Peyer's patch (tissue), 4 donors: ENCODE data around the gene CAPN8.

Experiments used
- POLR2A ChIP-seq, 2 donors: fragments of 450-650 bp; IDR thresholded peaks; one replicate each; pipeline ENCODE4 v1.5.1; 2017; ENCODE audit warnings: antibody characterized with exemption in 2 of 2, mild to moderate bottlenecking in 2 of 2, moderate library complexity in 2 of 2
- TF ChIP-seq, protein P1 (sequence below), 6 experiments: fragments of 450-650 bp in 4 of 6; fragments of 200-600 bp in 2 of 6; sonication (generic) in 1 of 6; IDR thresholded peaks; one replicate each; pipeline ENCODE4 v1.5.1; 2017 to 2019; ENCODE audit warnings: antibody characterized with exemption in 6 of 6, mild to moderate bottlenecking in 3 of 6, moderate library complexity in 1 of 6

DNA sequence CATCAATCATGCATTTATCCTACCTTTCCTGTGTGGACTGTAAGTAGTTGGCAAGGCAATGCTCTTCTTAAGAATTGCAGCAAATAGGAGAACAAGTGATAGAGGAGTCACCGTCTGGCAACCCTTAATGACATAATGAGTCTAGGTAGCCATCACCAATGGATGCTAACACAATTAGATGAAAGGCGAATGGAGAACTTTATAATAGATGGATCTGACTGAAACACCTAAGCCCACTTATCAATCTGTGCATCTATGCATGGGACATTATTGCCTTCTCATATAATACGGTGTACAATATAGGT is 18.9 kb upstream of the CAPN8 start:
- TF ChIP-seq, protein P1, sequence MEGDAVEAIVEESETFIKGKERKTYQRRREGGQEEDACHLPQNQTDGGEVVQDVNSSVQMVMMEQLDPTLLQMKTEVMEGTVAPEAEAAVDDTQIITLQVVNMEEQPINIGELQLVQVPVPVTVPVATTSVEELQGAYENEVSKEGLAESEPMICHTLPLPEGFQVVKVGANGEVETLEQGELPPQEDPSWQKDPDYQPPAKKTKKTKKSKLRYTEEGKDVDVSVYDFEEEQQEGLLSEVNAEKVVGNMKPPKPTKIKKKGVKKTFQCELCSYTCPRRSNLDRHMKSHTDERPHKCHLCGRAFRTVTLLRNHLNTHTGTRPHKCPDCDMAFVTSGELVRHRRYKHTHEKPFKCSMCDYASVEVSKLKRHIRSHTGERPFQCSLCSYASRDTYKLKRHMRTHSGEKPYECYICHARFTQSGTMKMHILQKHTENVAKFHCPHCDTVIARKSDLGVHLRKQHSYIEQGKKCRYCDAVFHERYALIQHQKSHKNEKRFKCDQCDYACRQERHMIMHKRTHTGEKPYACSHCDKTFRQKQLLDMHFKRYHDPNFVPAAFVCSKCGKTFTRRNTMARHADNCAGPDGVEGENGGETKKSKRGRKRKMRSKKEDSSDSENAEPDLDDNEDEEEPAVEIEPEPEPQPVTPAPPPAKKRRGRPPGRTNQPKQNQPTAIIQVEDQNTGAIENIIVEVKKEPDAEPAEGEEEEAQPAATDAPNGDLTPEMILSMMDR (IDR thresholded peaks at IDR 0.05), result no peak
- no peak for TF ChIP-seq POLR2A (IDR thresholded peaks at IDR 0.05)
